GM23338 (cell line): ENCODE measurements around the gene LURAP1L. TPM values are rescaled to one million over a fixed set of nuclear protein-coding genes. Genes with fewer than 3 reads are reported as not detected.

ENCODE experiments used
- ATAC-seq: fragments of 200-7000 bp; cut with Tn5 transposase; 3 replicates; pipeline ENCODE4 v1.9.1; 2020
- DNase-seq: peaks from one replicate; pipeline ENCODE4 v3.0.0-alpha.2; 2015; ENCODE audit warnings: low spot score
- H2AFZ ChIP-seq: fragments of 200-600 bp; sonication (generic); 2 replicates; pipeline ENCODE4 v1.8.0; 2016; ENCODE audit warnings: antibody characterized with exemption, mild to moderate bottlenecking, moderate library complexity
- H3F3A ChIP-seq: fragments of 200-600 bp; sonication (generic); replicated peaks from 2 replicates; pipeline ENCODE4 v1.8.0; 2017; ENCODE audit warnings: antibody characterized with exemption, mixed run types, low read depth
- H3K27ac ChIP-seq: fragments of 200-600 bp; sonication (generic); 2 replicates; pipeline ENCODE4 v1.6.1; 2016; ENCODE audit warnings: low read depth
- H3K27me3 ChIP-seq: fragments of 200-600 bp; sonication (generic); 2 replicates; pipeline ENCODE4 v1.8.0; 2016; ENCODE audit warnings: mild to moderate bottlenecking, mixed run types, moderate library complexity; ENCODE audit not compliant: insufficient read depth
- H3K36me3 ChIP-seq: fragments of 200-600 bp; sonication (generic); 2 replicates; pipeline ENCODE4 v1.8.0; 2016; ENCODE audit warnings: mild to moderate bottlenecking; ENCODE audit not compliant: insufficient read depth
- H3K4me1 ChIP-seq: fragments of 200-600 bp; sonication (generic); 2 replicates; pipeline ENCODE4 v1.8.0; 2016; ENCODE audit warnings: mild to moderate bottlenecking, moderate library complexity; ENCODE audit not compliant: insufficient read depth
- H3K4me2 ChIP-seq: fragments of 200-600 bp; sonication (generic); 2 replicates; pipeline ENCODE4 v1.7.1; 2017; ENCODE audit warnings: mixed run types
- H3K4me3 ChIP-seq: fragments of 200-600 bp; sonication (generic); 2 replicates; pipeline ENCODE4 v1.6.1; 2016; ENCODE audit warnings: mixed run types
- H3K79me2 ChIP-seq: fragments of 200-600 bp; sonication (generic); replicated peaks from 2 replicates; pipeline ENCODE4 v1.8.0; 2017; ENCODE audit warnings: mild to moderate bottlenecking; ENCODE audit not compliant: insufficient read depth
- H3K9me2 ChIP-seq: fragments of 200-600 bp; sonication (generic); 2 replicates; pipeline ENCODE4 v1.8.0; 2017; ENCODE audit not compliant: insufficient read depth
- H4K20me1 ChIP-seq: fragments of 200-600 bp; sonication (generic); replicated peaks from 2 replicates; pipeline ENCODE4 v1.8.0; 2017; ENCODE audit warnings: mild to moderate bottlenecking; ENCODE audit not compliant: insufficient read depth
- H3K27ac Mint-ChIP-seq: 2 replicates; pipeline ENCODE4 v1.8.0; 2020; ENCODE audit warnings: inconsistent platforms, mild to moderate bottlenecking, moderate library complexity, mixed read lengths
- H3K27me3 Mint-ChIP-seq: 3 replicates; pipeline ENCODE4 v1.8.0; 2022; ENCODE audit warnings: low read depth, mild to moderate bottlenecking, moderate library complexity, mixed read lengths, inconsistent platforms; ENCODE audit not compliant: insufficient read depth, poor library complexity
- H3K36me3 Mint-ChIP-seq: 3 replicates; pipeline ENCODE4 v1.8.0; 2021; ENCODE audit warnings: low read depth, mild to moderate bottlenecking, inconsistent platforms, moderate library complexity, mixed read lengths
- H3K4me1 Mint-ChIP-seq: 3 replicates; pipeline ENCODE4 v1.8.0; 2020; ENCODE audit warnings: mild to moderate bottlenecking, inconsistent platforms, mixed read lengths
- H3K4me3 Mint-ChIP-seq: 3 replicates; pipeline ENCODE4 v1.8.0; 2021; ENCODE audit warnings: moderate library complexity, mild to moderate bottlenecking, inconsistent platforms, mixed read lengths
- H3K9me3 Mint-ChIP-seq: 3 replicates; pipeline ENCODE4 v1.8.0; 2020; ENCODE audit warnings: moderate library complexity, mild to moderate bottlenecking, inconsistent platforms, mixed read lengths
- CREB1 ChIP-seq: fragments of 250-450 bp; sonication (Bioruptor Pico); IDR thresholded peaks from 2 replicates; pipeline ENCODE4 v1.5.0; 2020; ENCODE audit warnings: low read depth, mild to moderate bottlenecking, moderate library complexity
- ETS1 ChIP-seq: IDR thresholded peaks from 2 replicates; pipeline ENCODE4 v1.6.1; 2016; ENCODE audit warnings: antibody characterized with exemption
- EZH2phosphoT487 ChIP-seq: fragments of 200-600 bp; sonication (generic); IDR thresholded peaks from one replicate; pipeline ENCODE4 v1.8.1; 2018; ENCODE audit warnings: antibody characterized with exemption; ENCODE audit not compliant: unreplicated experiment
- NANOG ChIP-seq: IDR thresholded peaks from 2 replicates; pipeline ENCODE4 v1.6.1; 2016; ENCODE audit warnings: antibody characterized with exemption, borderline replicate concordance
- POLR2AphosphoS5 ChIP-seq: IDR thresholded peaks from 2 replicates; pipeline ENCODE4 v1.6.1; 2016; ENCODE audit warnings: antibody characterized with exemption, low read depth
- REST ChIP-seq: IDR thresholded peaks from one replicate; pipeline ENCODE4 v1.6.1; 2018; ENCODE audit warnings: antibody characterized with exemption; ENCODE audit not compliant: unreplicated experiment
- STAT1 ChIP-seq: IDR thresholded peaks from one replicate; pipeline ENCODE4 v1.6.1; 2016; ENCODE audit warnings: antibody characterized with exemption; ENCODE audit not compliant: unreplicated experiment
- ZNF114 ChIP-seq: fragments of 250-450 bp; sonication (Bioruptor Pico); IDR thresholded peaks from 2 replicates; pipeline ENCODE4 v1.5.0; 2020; ENCODE audit warnings: mild to moderate bottlenecking, moderate library complexity
- ZNF331 ChIP-seq: fragments of 250-450 bp; sonication (Bioruptor Pico); IDR thresholded peaks from 2 replicates; pipeline ENCODE4 v1.5.0; 2020; ENCODE audit warnings: low read depth, mild to moderate bottlenecking, moderate library complexity
- ZNF462 ChIP-seq: fragments of 250-450 bp; sonication (Bioruptor Pico); IDR thresholded peaks from 2 replicates; pipeline ENCODE4 v1.5.0; 2020; ENCODE audit warnings: mild to moderate bottlenecking, moderate library complexity
- polyA plus RNA-seq: library from polyadenylated mRNA; unstranded; fragments of >200 nt; fragmentation: Nextera tagmentation; extraction: Ambion mirVana; gene quantifications from 2 replicates; pipeline ENCODE4 v1.2.1, GENCODE V29; 2016
- total RNA-seq: library from RNA; depleted of rRNA; stranded (reverse); fragments of >200 nt; shearing (Covaris generic); gene quantifications from 2 replicates; pipeline ENCODE4 v1.2.3, GENCODE V29; 2014

The LURAP1L gene
- total and polyA plus RNA-seq, 2 experiments from 2014 or later: 1.2 to 1.6 TPM

- TF ChIP-seq POLR2AphosphoS5: no peak
- no peak for TF ChIP-seq CREB1
Observed at GRCh38 chr9:12776513-12777055, 1.8 kb downstream of the LURAP1L start (continued).

- H3K4me2 ChIP-seq: no peak overlapping the region
- peaks cover 20% of the 10 kb centered on the region for H3K27me3 Mint-ChIP-seq
Observed at GRCh38 chr9:12777121-12778022, 2.6 kb downstream of the LURAP1L start.

More at GRCh38 chr9:12777121-12778022, 2.6 kb downstream of the LURAP1L start:
- Histone ChIP-seq H3K4me3 (no peak overlapping the region), H3F3A (no peaks in the 10 kb centered on the region), H3K79me2 (no peaks in the 10 kb centered on the region), H3K9me2 (no peaks in the 10 kb centered on the region), H3K4me1 (0 out of 2 replicates have a peak, but pooled peaks cover 3% of the 10 kb centered on the region), H3K27ac (no peak overlapping the region), H3K27me3 (peaks cover 23% of the 10 kb centered on the region), H4K20me1 (no peaks in the 10 kb centered on the region), H2AFZ (no peak overlapping the region), H3K36me3 (no peaks in the 10 kb centered on the region)
- Mint-ChIP-seq H3K4me3 (no peak overlapping the region), H3K27ac (no peak overlapping the region), H3K4me1 (peaks cover 2% of the 10 kb centered on the region; the same call in 1 of the 3 replicates), H3K36me3 (no peaks in the 10 kb centered on the region), H3K9me3 (no peaks in the 10 kb centered on the region)
- TF ChIP-seq ZNF114 (no peak), ETS1 (no peak), NANOG (no peak), POLR2AphosphoS5 (no peak), REST (no peak), STAT1 (no peak), ZNF331 (CRISPR knock-in tag) (no peak), ZNF462 (no peak), EZH2phosphoT487 (no peak)
- no peak for ATAC-seq
- DNase-seq: no peak
